MM.1S (cell line): ENCODE measurements around the gene CISH.

ENCODE experiments used
- CTCF ChIP-seq: fragments of 300-600 bp; sonication (generic); IDR thresholded peaks from 2 replicates; pipeline ENCODE4 v1.5.1; 2016; ENCODE audit warnings: antibody characterized with exemption, low read length, mixed read lengths
- EZH2 ChIP-seq: fragments of 300-600 bp; sonication (generic); optimal IDR thresholded peaks from 2 replicates; pipeline ENCODE3; 2017; ENCODE audit warnings: low read depth, mild to moderate bottlenecking, antibody characterized with exemption, low read length, mixed read lengths
- EZH2phosphoT487 ChIP-seq: fragments of 300-600 bp; sonication (generic); IDR thresholded peaks from 2 replicates; pipeline ENCODE4 v1.6.1; 2018; ENCODE audit warnings: antibody characterized with exemption, low read length

- TF ChIP-seq CTCF (no peak), EZH2 (no peak), EZH2phosphoT487 (no peak)
Observed at GRCh38 chr3:50586763-50587070, 24.9 kb downstream of the CISH start.
